Liver (tissue), 9 donors: ENCODE results near the gene GALNT14. TPM values are rescaled to one million over a fixed set of nuclear protein-coding genes. Genes with fewer than 3 reads are reported as not detected.

Source experiments
- DNase-seq: peaks from one replicate; pipeline ENCODE4 v3.0.0-alpha.2; 2017; ENCODE audit warnings: low spot score
- H3K27ac ChIP-seq, 2 donors: one replicate each; pipeline ENCODE4 v1.7.0; 2013; ENCODE audit warnings: inconsistent platforms in 2 of 2, low read length in 2 of 2, control low read depth in 1 of 2, low read depth in 1 of 2, mild to moderate bottlenecking in 1 of 2
- H3K27me3 ChIP-seq, 4 donors: one replicate each; pipeline versions ENCODE4 v1.6.1 to v1.7.0; 2013; ENCODE audit warnings: low read length in 3 of 4, inconsistent platforms in 1 of 4, mild to moderate bottlenecking in 1 of 4, moderate library complexity in 1 of 4; ENCODE audit not compliant: control insufficient read depth in 4 of 4, insufficient read depth in 4 of 4
- H3K36me3 ChIP-seq, 4 donors: one replicate each; pipeline versions ENCODE4 v1.6.1 to v1.7.0; 2013; ENCODE audit warnings: low read length in 3 of 4, mild to moderate bottlenecking in 3 of 4, low read depth in 1 of 4, moderate library complexity in 1 of 4; ENCODE audit not compliant: control insufficient read depth in 4 of 4, insufficient read depth in 3 of 4
- H3K4me1 ChIP-seq, 4 donors: one replicate each; pipeline versions ENCODE4 v1.6.1 to v1.7.0; 2013; ENCODE audit warnings: low read length in 3 of 4, mild to moderate bottlenecking in 3 of 4, moderate library complexity in 1 of 4; ENCODE audit not compliant: control insufficient read depth in 4 of 4, insufficient read depth in 4 of 4
- H3K4me3 ChIP-seq, 3 donors: one replicate each; pipeline versions ENCODE4 v1.6.1 to v1.7.0; 2013; ENCODE audit warnings: low read length in 3 of 3, control low read depth in 1 of 3, low read depth in 1 of 3, mild to moderate bottlenecking in 1 of 3
- H3K9ac ChIP-seq, 2 donors: one replicate each; pipeline ENCODE4 v1.7.0; 2013; ENCODE audit warnings: low read length in 2 of 2, mild to moderate bottlenecking in 2 of 2, moderate library complexity in 2 of 2, control low read depth in 1 of 2, low read depth in 1 of 2
- H3K9me3 ChIP-seq, 4 donors: one replicate each; pipeline versions ENCODE4 v1.6.1 to v1.7.0; 2013; ENCODE audit warnings: low read length in 3 of 4; ENCODE audit not compliant: control insufficient read depth in 4 of 4
- ATF3 ChIP-seq: IDR thresholded peaks from 2 replicates; pipeline ENCODE4 v1.6.1; 2016; ENCODE audit warnings: antibody characterized with exemption
- CTCF ChIP-seq: fragments of 150-350 bp; IDR thresholded peaks from 2 replicates; pipeline ENCODE4 v1.5.1; 2017; ENCODE audit warnings: improper control_type of control experiment, low read depth, low read length; ENCODE audit not compliant: missing input control
- EGR1 ChIP-seq, 2 donors: IDR thresholded peaks; 2 replicates each; pipeline ENCODE4 v1.6.1; 2016 to 2018; ENCODE audit warnings: antibody characterized with exemption in 2 of 2, low read depth in 2 of 2
- GABPA ChIP-seq, 2 donors: IDR thresholded peaks in 1 of 2; conservative IDR thresholded peaks in 1 of 2; 2 replicates each; pipeline ENCODE4 v1.6.1; 2016; ENCODE audit warnings: antibody characterized with exemption in 2 of 2, mild to moderate bottlenecking in 1 of 2, moderate library complexity in 1 of 2
- JUND ChIP-seq, 2 donors: IDR thresholded peaks; 2 replicates each; pipeline ENCODE4 v1.6.1; 2016; ENCODE audit warnings: antibody characterized with exemption in 2 of 2
- MAX ChIP-seq: IDR thresholded peaks from 2 replicates; pipeline ENCODE4 v1.6.1; 2016; ENCODE audit warnings: antibody characterized with exemption
- NR2F2 ChIP-seq: IDR thresholded peaks from 2 replicates; pipeline ENCODE4 v1.6.1; 2016; ENCODE audit warnings: antibody characterized with exemption
- RAD21 ChIP-seq, 2 donors: IDR thresholded peaks; 2 replicates each; pipeline ENCODE4 v1.6.1; 2016; ENCODE audit warnings: antibody characterized with exemption in 2 of 2, mild to moderate bottlenecking in 2 of 2
- REST ChIP-seq: IDR thresholded peaks from 2 replicates; pipeline ENCODE4 v1.6.1; 2016; ENCODE audit warnings: antibody characterized with exemption, mild to moderate bottlenecking
- RXRA ChIP-seq, 2 donors: IDR thresholded peaks; 2 replicates each; pipeline ENCODE4 v1.6.1; 2017 to 2018; ENCODE audit warnings: antibody characterized with exemption in 2 of 2, mild to moderate bottlenecking in 1 of 2
- SP1 ChIP-seq: IDR thresholded peaks from 2 replicates; pipeline ENCODE4 v1.6.1; 2018; ENCODE audit warnings: antibody characterized with exemption, mild to moderate bottlenecking
- TAF1 ChIP-seq: conservative IDR thresholded peaks from 2 replicates; pipeline ENCODE4 v1.6.1; 2016; ENCODE audit warnings: antibody characterized with exemption, mild to moderate bottlenecking
- YY1 ChIP-seq: IDR thresholded peaks from 2 replicates; pipeline ENCODE4 v1.6.1; 2016; ENCODE audit warnings: antibody characterized with exemption, mild to moderate bottlenecking
- ZBTB33 ChIP-seq: IDR thresholded peaks from 2 replicates; pipeline ENCODE4 v1.6.1; 2016; ENCODE audit warnings: antibody characterized with exemption
- WGBS: extraction: QIAGEN DNeasy Blood & Tissue Kit; methylation state at CpG from one replicate; pipeline ENCODE4 v1.1.7; 2013; 5-methylcytosine and 5-hydroxymethylcytosine counted together
- polyA plus RNA-seq, 2 donors: library from polyadenylated mRNA; stranded (reverse) in 1 of 2; unstranded in 1 of 2; fragments of 200-250 nt in 1 of 2; fragments of >200 nt in 1 of 2; fragmentation: Nextera tagmentation in 1 of 2; extraction: Ambion mirVana in 1 of 2; gene quantifications; one replicate each; pipeline versions ENCODE4 v1.2.1 to v1.2.3, GENCODE V29; 2013 to 2015
- total RNA-seq, 2 donors: library from RNA; depleted of rRNA; stranded (reverse); fragments of >200 nt; gene quantifications; one replicate each; pipeline ENCODE4 v1.2.3, GENCODE V29; 2014
- donor health status: healthy.
- donor health status: healthy.
- donor health status: healthy.
- donor health status: healthy.
- donor health status: healthy.

The GALNT14 gene
- total and polyA plus RNA-seq, 4 donors, result 0.86 to 2.0 (median 1.5) TPM

- Histone ChIP-seq H3K9me3 (peaks cover 0 to 3% (median 0%) of the 10 kb centered on the region in 4 donors), H3K4me1 (no peaks in the 10 kb centered on the region), H3K4me3 (no peak overlapping the region), H3K36me3 (no peaks in the 10 kb centered on the region), H3K27ac (no peak overlapping the region), H3K27me3 (peaks cover 0 to 5% (median 0%) of the 10 kb centered on the region in 4 donors), H3K9ac (no peak overlapping the region)
- WGBS, result 83% methylated on average over 2 of the region's 2 CpGs
- DNase-seq, result no peak
- TF ChIP-seq ZBTB33 (no peak), GABPA (IDR thresholded peaks at IDR 0.05 in 1 of 2, conservative IDR thresholded peaks at IDR 0.05 in 1 of 2) (no peak), MAX (no peak), RXRA (IDR thresholded peaks at IDR 0.05) (no peak), RAD21 (IDR thresholded peaks at IDR 0.05) (no peak), REST (no peak), YY1 (no peak), SP1 (no peak)
Observed at GRCh38 chr2:31148514-31148913, 10.3 kb upstream of the GALNT14 start.

GRCh38 chr2:31147645-31148044, 9.4 kb upstream of the GALNT14 start:
- TF ChIP-seq TAF1 (no peak), CTCF (no peak), EGR1 (IDR thresholded peaks at IDR 0.05; ENCODE audit: low read depth in 2 of 2) (no peak), ATF3 (no peak), JUND (IDR thresholded peaks at IDR 0.05) (no peak), NR2F2 (no peak)
- 76% methylated on average over 5 of the region's 5 CpGs for WGBS
- no peak overlapping the region for H3K4me3 ChIP-seq
- H3K9me3 ChIP-seq, result peaks cover 0 to 3% (median 0%) of the 10 kb centered on the region in 4 donors
- no peak overlapping the region for H3K27ac ChIP-seq
- no peaks in the 10 kb centered on the region for H3K36me3 ChIP-seq
- no peak for DNase-seq
- peaks cover 0 to 5% (median 0%) of the 10 kb centered on the region in 4 donors for H3K27me3 ChIP-seq
- no peaks in the 10 kb centered on the region for H3K4me1 ChIP-seq
- H3K9ac ChIP-seq, result no peak overlapping the region
